NCI-H1436 (cell line): ENCODE data around the gene PLD6.
"Not testable (repeated sequence)": the region's sequence is repeated elsewhere in the genome, so short reads cannot be mapped to it uniquely, and the experiment has no call there.

Experiments
- DNase-seq: peaks from one replicate; lab custom pipeline; 2025; lab: John Stamatoyannopoulos, UW

The PLD6 gene, protein sequence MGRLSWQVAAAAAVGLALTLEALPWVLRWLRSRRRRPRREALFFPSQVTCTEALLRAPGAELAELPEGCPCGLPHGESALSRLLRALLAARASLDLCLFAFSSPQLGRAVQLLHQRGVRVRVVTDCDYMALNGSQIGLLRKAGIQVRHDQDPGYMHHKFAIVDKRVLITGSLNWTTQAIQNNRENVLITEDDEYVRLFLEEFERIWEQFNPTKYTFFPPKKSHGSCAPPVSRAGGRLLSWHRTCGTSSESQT

DNA sequence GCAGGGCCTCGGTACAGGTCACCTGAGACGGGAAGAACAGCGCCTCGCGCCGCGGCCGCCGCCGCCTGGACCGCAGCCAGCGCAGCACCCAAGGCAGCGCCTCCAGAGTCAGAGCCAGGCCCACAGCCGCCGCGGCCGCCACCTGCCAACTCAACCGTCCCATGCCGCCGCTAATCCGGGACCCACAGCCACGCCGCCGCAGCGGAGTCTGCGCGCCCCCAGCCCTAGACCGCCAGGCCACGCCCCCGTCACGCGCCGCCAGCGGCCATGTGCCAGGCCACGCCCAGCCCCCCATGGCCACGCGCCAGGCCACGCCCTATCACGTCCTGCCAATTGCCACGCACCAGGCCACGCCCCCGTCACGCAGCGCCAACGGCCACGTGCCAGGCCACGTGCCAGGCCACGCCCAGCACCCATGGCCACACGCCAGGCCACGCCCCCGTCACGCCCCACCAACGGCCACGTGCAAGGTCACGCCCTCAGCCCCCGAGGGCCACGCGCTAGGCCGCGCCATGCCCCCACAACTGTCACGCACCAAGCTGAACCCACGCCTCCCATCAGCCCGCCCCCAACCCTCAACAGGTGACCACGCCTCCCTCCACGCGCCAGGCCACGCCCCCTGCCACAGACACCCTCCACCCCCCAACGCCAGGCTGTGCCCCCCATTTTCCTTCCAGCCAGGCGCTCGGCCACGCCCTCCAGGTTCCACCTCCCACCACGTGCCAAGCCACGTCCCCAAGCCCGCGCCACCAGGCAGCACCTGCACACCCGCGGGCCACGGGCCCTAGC lies at the start of gene PLD6:
Gene PLD6, minus strand, starts transcription at position 210 of the 789 bp plus-strand sequence. Its CDS starts 47 bp downstream, at position 163.
- DNase-seq: peak; percentile 74

DNA sequence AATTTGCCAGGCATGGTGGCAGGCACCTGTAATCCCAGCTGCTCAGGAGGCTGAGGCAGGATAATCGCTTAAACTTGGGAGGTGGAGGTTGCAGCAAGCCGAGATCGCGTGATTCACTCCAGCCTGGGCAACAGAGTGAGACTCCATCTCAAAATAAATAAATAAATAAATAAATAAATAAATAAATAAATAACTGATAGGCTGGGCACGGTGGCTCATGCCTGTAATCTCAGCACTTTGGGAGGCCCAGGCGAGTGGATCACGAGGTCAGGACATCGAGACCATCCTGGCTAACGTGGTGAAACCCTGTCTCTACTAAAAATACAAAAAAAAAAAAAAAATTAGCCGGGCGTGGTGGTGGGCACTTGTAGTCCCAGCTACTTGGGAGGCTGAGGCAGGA lies 49.6 kb upstream of the PLD6 start:
- not testable (repeated sequence) for DNase-seq

DNA sequence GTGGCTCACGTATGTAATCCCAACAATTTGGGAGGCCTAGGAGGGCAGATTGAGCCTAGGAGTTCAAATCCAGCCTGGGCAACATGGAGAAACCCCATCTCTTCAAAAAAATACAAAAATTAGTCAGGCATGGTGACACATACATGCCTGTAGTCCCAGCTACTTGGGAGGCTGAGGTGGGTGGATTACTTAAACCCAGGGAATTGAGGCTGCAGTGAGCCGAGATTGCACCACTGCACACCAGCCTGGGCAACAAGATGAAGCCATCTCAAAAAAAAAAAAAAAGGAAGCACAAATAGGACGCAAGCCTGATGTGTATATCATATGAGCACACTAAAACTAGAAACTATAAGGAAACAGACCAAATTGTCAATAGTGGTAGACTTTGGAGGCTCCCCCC lies 47.9 kb upstream of the PLD6 start:
- DNase-seq: no peak

DNA sequence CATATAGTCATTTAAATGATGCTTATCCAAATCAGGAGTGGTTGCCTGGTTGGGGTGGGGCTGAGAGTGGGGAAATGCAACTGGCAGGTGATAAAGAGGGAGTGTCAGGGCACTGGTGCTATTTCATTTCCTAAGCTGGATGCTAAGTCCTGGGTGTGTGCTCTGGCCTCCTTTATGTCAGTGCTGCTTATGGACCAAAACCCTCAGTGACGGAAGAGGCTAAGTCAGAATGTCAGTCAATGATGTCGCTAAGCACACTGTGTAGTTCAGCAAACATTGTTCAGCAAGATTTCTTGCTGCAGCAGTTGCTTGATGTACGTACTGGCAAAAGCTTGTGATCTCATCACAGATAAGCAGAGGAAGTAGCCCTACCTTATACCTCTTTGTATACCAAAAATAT lies 47.3 kb upstream of the PLD6 start:
- DNase-seq: no peak

DNA sequence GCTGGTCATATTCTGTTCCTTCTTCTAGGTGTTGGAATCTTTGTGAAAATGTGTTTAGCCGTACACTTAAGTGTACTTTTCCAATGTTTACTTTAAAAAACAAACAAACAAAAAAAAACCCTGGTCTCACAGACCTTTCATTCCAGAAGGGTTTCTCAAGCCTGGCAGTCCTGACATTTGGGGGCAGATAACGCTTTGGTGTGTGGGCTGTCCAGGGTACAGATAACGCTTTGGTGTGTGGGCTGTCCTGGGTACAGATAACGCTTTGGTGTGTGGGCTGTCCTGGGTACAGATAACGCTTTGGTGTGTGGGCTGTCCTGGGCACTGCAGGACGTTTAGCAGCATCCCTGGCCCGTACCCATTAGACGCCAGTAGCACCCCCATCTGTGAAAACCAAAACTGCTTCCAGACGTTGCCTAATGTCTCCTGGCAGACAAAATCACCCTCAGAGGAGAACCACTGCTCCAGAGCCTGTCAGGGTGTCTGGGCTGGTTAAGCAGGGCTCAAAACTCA lies 46.1 kb upstream of the PLD6 start:
- DNase-seq: no peak

DNA sequence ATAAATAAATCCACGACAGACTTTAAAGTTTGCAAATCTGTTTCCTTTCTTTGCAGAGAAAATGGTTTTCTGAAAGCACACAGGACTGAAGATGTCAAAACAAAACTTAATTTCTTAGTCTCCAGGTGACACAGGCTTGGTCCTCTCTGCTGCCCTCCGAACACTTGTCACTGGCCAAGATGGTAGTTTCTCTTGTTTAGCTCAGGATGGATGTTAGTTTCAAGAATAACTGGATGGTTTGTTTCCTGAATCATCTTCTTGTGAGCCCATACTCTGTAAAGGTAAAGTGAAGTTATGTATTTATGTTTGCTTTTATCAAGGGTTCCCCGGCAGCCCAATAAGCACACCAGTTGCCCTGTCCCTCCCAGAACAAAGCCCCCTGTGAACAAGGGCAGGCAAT lies 40.7 kb upstream of the PLD6 start:
- DNase-seq: no peak

DNA sequence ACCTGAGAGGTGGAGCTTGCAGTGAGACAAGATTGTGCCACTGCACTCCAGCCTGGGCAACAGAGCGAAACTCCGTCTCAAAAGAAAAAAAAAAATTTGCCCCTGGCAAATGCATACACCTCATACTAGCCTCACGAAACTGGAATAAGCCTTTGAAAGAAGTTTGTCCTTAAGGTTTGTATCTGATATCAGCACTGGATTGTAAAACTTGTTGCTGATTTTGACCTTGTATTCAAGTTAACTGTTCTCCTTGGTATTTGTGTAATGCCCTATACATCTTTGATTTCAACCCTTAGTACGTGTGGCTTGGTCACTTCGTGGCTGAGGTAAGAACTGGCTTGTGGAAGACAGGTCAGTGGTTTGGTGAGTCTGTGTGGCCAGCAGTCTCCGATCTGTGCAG lies 37.0 kb upstream of the PLD6 start:
- DNase-seq: no peak

DNA sequence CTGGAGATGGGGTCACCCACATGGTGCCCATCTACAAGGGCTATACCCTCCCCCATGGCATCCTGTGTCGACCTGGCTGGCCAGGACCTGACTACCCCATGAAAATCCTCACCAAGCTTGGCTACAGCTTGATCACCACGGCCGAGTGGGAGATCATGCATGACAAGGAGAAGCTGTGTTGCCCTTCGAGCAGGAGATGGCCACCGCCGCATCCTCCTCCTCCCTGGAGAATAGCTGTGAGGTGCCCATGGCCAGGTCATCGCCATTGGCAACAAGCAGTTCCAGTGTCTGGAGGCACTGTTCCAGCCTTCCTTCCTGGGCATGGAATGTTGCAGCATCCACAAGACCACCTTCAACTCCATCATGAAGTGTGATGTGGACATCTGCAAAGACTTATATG lies 36.1 kb upstream of the PLD6 start:
- no peak for DNase-seq

DNA sequence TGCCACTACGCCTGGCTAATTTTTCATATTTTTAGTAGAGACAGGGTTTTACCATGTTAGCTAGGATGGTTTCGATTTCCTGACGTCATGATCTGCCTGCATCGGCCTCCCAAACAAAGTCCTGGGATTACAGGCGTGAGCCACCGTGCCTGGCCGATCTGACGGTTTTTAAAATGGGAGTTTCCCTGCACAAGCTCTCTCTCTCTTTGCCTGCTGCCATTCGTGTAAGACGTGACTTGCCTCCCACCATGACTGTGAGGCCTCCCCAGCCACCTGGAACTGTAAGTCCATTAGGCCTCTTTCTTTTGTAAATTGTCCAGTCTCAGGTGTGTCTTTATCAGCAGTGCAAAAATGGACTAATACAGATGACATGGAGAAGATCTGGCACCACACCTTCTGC lies 35.5 kb upstream of the PLD6 start:
- DNase-seq: no peak

DNA sequence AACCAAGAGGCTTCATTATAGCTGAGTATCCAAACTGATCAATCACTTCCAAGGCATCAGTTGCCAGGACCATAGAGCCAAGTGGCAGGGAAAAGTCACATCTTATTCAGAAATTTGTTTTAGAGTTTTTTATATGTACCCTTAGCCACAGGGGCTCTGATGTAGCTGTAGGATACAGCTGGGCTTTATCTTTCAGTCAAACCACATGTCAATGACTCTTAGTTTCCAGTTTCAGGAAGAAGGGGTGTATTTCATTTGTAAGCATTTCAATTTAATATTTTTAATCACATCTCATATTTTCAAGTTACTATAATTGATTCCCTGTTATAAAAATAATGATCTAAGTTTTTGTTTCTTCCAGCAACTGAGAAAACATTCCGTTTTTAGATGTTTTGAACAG lies 33.7 kb upstream of the PLD6 start:
- no peak for DNase-seq

DNA sequence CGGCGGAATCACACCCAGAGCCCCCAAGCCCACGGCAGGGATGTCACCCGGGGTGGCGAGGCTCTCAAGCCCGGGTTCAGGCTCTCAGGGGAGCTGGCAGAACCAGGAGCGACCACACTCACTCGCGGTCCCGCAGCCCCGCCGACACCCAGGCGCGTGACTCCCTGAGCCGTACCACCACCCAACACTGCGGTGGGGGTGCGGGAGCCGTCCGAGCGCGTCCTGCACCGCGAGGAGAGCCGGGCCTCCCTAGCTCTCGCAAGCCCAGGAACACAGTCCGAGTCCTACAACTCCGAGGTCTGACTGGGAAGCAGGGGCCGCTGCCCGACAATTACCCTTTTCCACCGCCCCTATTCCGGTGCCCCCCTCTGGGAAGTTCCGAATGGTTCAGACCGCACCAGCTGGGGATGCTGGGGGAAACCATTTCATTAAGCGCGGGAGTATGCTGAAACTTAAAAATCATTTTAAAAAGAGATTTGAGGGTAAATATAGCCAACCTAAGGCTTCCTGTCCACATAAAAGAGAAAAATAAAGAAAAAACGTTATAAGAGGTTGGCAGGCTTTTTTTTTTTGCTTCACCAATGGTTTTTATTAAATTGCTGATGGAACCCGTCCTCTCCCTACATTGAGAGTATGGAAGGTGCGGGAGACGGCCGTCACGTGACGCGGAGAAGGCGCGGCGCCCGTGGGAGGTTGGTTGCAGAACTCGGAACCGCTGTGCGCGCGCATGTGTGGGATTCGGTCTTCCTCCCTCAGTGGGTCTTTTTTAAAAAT lies 31.1 kb upstream of the PLD6 start, which contains the start of gene FLCN:
Gene FLCN, minus strand, starts transcription at position 143 of the 774 bp plus-strand sequence. CDS start 9,031 bp downstream, outside the sequence.
- peak; percentile 93 for DNase-seq

DNA sequence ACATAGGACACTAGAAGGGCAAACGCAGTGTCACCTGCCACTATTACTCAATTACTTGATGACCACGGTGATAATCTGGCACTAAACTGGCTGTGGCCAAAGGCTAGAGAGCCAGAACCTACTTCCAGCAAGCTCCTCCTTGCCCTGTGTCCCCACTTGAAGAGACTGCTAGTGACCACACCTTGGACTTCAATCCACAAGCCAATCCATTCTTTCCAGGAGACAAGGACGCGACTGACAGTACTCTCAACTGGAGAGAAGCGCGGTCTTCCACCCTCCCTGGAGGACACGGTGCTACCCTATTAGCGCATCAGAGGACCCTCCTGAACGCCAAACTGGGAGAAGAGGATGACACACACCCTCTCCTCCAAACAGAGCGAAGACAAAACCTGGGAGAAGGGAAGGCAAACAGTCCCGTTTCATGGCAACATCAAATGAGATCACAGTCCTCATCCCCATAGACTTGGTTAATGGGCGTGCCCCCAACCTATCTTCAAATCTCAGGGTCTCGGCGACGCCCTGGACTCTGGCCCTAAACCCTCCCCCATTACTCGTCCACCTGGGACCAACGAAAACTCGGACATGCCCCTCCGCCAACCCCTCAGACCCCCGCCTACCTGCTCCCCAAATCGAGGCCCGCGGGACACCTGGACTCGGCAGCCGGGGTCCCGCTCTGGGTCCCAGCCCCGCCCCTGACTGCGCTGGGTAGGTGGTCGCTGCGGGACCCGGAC lies 30.3 kb upstream of the PLD6 start:
- DNase-seq: peak; percentile 27

DNA sequence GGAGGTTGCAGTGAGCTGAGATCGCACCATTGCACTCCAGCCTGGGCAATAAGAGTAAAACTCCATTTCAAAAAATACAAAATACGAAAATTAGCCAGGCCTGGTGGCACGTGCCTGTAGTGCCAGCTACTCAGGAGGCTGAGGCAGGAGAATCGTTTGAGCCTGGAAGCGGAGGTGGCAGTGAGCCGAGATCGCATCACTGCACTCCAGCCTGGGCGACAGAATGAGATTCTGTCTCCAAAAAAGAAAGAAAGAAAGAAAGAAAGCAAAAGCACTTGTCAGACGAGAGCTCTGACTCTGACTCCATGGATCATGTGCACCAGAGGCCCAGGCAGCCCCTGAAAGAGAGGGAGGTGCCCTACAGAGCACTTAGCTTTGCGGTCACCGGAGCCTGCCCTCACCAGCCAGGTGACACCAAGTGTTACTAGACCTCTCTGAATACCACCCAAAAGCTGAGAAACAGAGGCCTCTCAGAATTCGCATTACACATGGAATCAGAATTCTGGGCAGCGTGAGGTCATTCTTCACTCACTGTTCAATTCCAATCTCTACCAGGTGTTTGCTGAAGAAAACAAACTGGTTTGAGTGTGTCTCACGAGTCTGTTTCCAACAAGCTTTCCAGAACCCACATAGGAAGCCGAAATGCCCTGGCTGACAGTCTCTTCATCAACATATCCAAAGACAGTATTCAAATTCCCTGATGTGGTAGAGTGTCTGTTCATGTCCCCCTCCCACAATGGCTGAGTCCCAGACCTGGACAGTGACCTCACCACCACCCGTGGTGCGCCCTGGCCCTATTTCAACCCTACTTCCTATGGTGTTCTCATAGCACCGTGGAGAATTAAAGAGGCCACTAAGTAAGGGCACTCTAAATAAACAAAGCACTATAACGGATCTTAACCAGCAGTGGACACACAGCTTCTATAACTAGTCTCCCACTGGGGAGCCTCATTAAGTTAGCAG lies 29.4 kb upstream of the PLD6 start:
- DNase-seq: no peak

DNA sequence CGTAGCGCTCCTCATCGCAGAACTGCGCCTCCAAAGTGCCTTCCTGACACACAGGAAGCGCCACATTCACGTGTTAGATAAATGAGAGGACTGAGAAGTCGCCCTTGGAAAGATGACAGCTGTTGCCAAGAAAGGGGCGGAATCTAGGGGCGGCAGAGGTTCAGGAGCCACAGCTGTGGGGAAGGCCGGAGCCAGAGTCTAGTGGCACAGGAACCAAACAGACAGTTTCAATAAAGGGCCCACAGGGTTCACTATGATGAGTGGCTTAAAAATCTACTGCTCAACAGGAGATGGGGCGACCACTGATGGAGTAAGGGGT lies 26.1 kb upstream of the PLD6 start:
- no peak for DNase-seq

DNA sequence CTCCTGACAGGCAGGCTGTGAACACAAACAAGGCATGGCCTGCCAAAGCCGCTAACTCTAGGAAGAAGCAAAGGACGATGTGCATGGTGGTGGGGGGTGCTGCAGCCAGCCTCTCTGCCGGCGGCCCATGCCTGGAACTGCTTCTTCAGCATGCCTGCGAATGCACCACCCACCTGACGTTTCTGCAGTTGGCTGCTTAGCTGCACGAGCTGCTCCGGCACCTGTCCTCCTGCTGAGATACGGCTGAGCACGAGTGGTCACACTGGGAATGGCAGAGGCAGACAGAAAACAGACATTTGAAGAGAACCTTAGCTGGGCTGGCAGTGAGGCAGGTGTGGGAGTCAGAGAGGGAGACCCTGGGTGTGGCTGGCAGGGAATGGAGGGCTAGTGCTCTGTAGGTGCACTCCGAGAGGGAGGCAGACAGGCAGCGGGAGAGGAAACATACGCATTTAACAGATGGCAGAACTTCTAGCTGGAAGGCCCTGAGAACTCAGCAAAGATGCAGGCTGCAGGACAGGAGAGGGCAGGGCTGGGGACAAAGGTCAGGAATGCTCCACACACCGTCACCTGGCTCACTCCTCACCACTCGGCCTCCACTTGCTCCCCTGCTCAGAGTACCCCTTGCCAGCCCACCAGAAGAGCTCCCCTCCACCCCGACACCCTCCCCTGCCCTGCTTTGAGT lies 25.6 kb upstream of the PLD6 start:
- DNase-seq: no peak

DNA sequence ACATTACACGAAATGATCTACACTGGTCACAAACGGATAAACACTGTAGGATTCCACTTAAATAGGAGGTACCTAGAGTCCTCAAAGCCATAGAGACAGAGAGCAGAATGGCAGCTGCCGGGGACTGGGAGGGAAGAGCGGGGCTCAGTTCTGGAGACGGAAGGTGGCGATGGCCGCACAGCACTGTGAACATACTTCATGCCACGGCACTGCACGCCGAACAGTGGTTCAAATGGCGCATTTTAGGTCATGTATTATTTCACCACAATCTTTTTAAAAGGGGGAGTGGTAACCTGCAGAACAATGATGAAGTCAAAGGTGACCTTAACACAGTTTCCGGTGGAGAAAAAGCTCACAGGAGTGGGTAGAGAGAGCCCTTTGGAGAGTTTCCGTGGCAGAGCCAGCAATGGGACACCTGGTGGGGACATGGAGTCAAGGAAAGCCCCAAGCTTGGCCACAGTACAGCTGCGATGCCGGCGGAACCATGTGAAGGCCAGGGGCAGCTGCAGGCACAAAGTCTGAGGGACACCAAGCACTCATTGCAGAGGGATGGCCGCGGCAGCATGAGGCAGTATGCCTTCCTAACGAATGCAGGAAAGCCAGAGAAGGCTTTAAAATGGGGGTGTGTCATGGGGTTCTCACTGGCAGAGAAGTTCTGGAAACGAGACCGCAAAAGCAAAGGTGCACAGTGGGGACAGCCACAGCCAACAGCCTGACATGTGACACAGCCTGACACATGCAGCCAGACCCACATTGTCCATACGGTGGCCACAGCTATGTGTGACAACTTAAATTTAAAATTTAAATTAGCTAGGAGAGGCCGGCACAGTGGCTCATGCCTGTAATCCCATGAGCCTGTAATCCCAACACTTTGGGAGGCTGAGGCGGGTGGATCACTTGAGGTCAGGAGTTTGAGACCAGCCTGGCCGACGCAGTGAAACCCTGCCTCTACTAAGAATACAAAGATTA lies 23.6 kb upstream of the PLD6 start:
- DNase-seq: no peak

DNA sequence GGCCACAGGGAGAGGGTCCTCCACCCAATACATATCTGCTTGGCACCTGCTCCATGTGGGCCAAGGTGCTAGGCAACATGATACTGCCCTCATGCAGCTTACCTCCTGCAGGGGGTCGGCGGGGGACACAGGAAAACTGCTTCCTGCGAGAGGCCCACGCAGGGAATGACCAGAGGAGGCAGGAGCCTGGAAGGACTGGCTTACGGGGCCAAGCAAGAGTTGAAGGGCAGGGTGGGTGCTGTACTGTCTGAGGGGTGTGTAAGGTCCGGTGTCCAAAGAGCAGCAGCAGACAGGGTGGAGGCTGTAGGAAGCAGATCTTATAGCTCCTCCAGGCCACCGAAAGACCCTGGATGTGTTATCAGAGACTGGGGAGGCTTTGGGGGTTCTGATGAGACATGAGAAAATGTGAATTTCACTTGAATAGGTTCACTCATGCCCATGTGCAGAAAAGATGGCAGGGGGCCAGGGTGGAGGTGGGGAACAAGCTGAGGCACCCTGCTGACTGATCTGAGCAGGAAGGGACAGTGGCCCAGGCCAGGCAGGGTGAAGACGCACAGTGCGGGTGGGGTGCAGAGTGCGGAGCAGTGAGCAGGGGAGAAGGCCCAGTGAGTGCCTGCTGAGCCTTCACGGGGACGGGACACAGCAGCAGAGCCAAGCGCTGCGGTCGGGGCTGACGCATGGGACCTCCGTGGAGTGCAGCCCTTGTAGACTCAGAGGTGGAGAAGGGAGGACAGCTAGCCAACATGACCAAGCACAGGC lies 22.6 kb upstream of the PLD6 start:
- DNase-seq: no peak
